ENCODE results near the gene PRKN. TPM values are rescaled to one million over a fixed set of nuclear protein-coding genes. Genes with fewer than 3 reads are reported as not detected.

PRKN gene
- total and polyA plus RNA-seq, 2 experiments from 2014 or later: 0.10 to 0.84 TPM

GRCh38 chr6:161837449-161837735 lies 890.2 kb downstream of the PRKN start (continued):
- TF ChIP-seq ZNF462 (CRISPR knock-in tag; IDR thresholded peaks at IDR 0.05) (no peak), REST (IDR thresholded peaks at IDR 0.05; ENCODE audit: unreplicated experiment) (no peak), EZH2 (IDR thresholded peaks at IDR 0.05; ENCODE audit: low read depth, unreplicated experiment) (no peak), STAT1 (IDR thresholded peaks at IDR 0.05; ENCODE audit: unreplicated experiment) (no peak), ZNF114 (CRISPR knock-in tag; IDR thresholded peaks at IDR 0.05) (no peak), CTCF (conservative IDR thresholded peaks at IDR 0.05; ENCODE audit: low read depth in 2 of 2) (no peak)

Measured in GM23338 (cell line).